DND-41 (cell line): ENCODE results near the gene PDCD6IP.

ENCODE experiments used
- CTCF ChIP-seq: IDR thresholded peaks from 2 replicates; pipeline ENCODE4 v1.5.1; 2012; ENCODE audit warnings: borderline replicate concordance, low read length, moderate library complexity, mild to moderate bottlenecking; ENCODE audit not compliant: poor library complexity, severe bottlenecking; ENCODE audit errors: extremely low read depth
- EZH2 ChIP-seq: IDR thresholded peaks from 3 replicates; pipeline ENCODE4 v1.6.1; 2012; ENCODE audit warnings: borderline replicate concordance, low read depth, mild to moderate bottlenecking, moderate library complexity, low read length, inconsistent platforms; ENCODE audit not compliant: severe bottlenecking

- TF ChIP-seq CTCF (no peak), EZH2 (no peak)
Observed at GRCh38 chr3:33868309-33868708, 69.9 kb downstream of the PDCD6IP start.
